Naive B cell (primary cell): ENCODE results near the gene GCDH. TPM values are rescaled to one million over a fixed set of nuclear protein-coding genes. Genes with fewer than 3 reads are reported as not detected.

ENCODE experiments used
- ATAC-seq, 2 donors: fragments of 150-1000 bp; cut with Tn5 transposase; 2 replicates each; pipeline ENCODE4 v1.10.0; 2021; ENCODE audit warnings: low read depth in 2 of 2, mild to moderate bottlenecking in 2 of 2, moderate library complexity in 2 of 2
- DNase-seq: peaks from one replicate; pipeline ENCODE4 v3.0.0; 2022
- H3K27ac Mint-ChIP-seq, 6 donors: one replicate each; pipeline ENCODE4 v1.8.0; 2020 to 2022; ENCODE audit warnings: mild to moderate bottlenecking in 6 of 6, mixed read lengths in 6 of 6, moderate library complexity in 5 of 6, inconsistent platforms in 2 of 6
- H3K27me3 Mint-ChIP-seq, 3 donors: one replicate each; pipeline ENCODE4 v1.8.0; 2021 to 2022; ENCODE audit warnings: mixed read lengths in 3 of 3, mild to moderate bottlenecking in 1 of 3
- H3K36me3 Mint-ChIP-seq, 2 donors: one replicate each; pipeline ENCODE4 v1.8.0; 2020 to 2022; ENCODE audit warnings: mixed read lengths in 2 of 2, inconsistent platforms in 1 of 2, mild to moderate bottlenecking in 1 of 2
- H3K4me1 Mint-ChIP-seq, 3 donors: one replicate each; pipeline ENCODE4 v1.8.0; 2020 to 2022; ENCODE audit warnings: mixed read lengths in 3 of 3, inconsistent platforms in 1 of 3, mild to moderate bottlenecking in 1 of 3, moderate library complexity in 1 of 3
- H3K4me3 Mint-ChIP-seq, 8 donors: one replicate each; pipeline ENCODE4 v1.8.0; 2020 to 2022; ENCODE audit warnings: mild to moderate bottlenecking in 8 of 8, mixed read lengths in 8 of 8, moderate library complexity in 8 of 8, inconsistent platforms in 2 of 8
- H3K9me3 Mint-ChIP-seq, 7 donors: one replicate each; pipeline ENCODE4 v1.8.0; 2020 to 2022; ENCODE audit warnings: mixed read lengths in 7 of 7, mild to moderate bottlenecking in 5 of 7, inconsistent platforms in 2 of 7, moderate library complexity in 1 of 7
- polyA plus RNA-seq, 6 donors: library from polyadenylated mRNA; unstranded; fragments of 300-500 nt; fragmentation: Illumina TruSeq; gene quantifications; one replicate each; pipeline ENCODE4 v1.2.3, GENCODE V29; 2021; ENCODE audit warnings: low read depth in 6 of 6

The GCDH gene
- polyA plus RNA-seq, 6 donors from 2014 or later: 7.8 to 16.3 (median 13.4) TPM

- peaks cover 17 to 18% of the 10 kb centered on the region in 2 donors for H3K36me3 Mint-ChIP-seq
- peaks cover 0 to 3% (median 0%) of the 10 kb centered on the region in 7 donors for H3K9me3 Mint-ChIP-seq
- H3K27ac Mint-ChIP-seq: peak overlapping the region; percentile 44 to 100 (median 97)
- H3K4me1 Mint-ChIP-seq: peaks cover 34 to 75% (median 58%) of the 10 kb centered on the region in 3 donors
- ATAC-seq (no peak), DNase-seq (no peak)
- no peaks in the 10 kb centered on the region for H3K27me3 Mint-ChIP-seq
- H3K4me3 Mint-ChIP-seq: peak overlapping the region in 4 of 8 donors; percentile 42 to 95 (median 94)
Measured at GRCh38 chr19:12944104-12944674, 53.2 kb downstream of the GCDH start.

- Mint-ChIP-seq H3K4me1 (peaks cover 27 to 72% (median 49%) of the 10 kb centered on the region in 3 donors), H3K27me3 (no peaks in the 10 kb centered on the region), H3K9me3 (peaks cover 0 to 3% (median 0%) of the 10 kb centered on the region in 7 donors), H3K36me3 (peaks cover 9 to 21% of the 10 kb centered on the region in 2 donors), H3K4me3 (peak within 1 kb of the TSS; percentile 90 to 97 (median 94)), H3K27ac (peak within 1 kb of the TSS; percentile 96 to 100 (median 98))
- ATAC-seq (peak; percentile 78 to 85), DNase-seq (peak; percentile 97)
Measured at GRCh38 chr19:12945479-12946091, 54.6 kb downstream of the GCDH start, which contains the start of gene RAD23A. TSS of gene RAD23A (plus strand) at chr19:12945862. CDS start at chr19:12945949, 87 bp downstream.

- Mint-ChIP-seq H3K4me3 (peak overlapping the region; percentile 82 to 97 (median 94)), H3K27ac (peak overlapping the region; percentile 56 to 98 (median 94)), H3K36me3 (peaks cover 5 to 21% of the 10 kb centered on the region in 2 donors), H3K9me3 (peaks cover 0 to 3% (median 0%) of the 10 kb centered on the region in 7 donors), H3K27me3 (no peaks in the 10 kb centered on the region), H3K4me1 (peaks cover 24 to 70% (median 45%) of the 10 kb centered on the region in 3 donors)
- ATAC-seq: peak; percentile 47 to 51
- no peak for DNase-seq
Measured at GRCh38 chr19:12946092-12946721, 55.2 kb downstream of the GCDH start.

- no peak for DNase-seq
- Mint-ChIP-seq H3K4me1 (peaks cover 24 to 66% (median 46%) of the 10 kb centered on the region in 3 donors), H3K9me3 (peaks cover 0 to 3% (median 0%) of the 10 kb centered on the region in 7 donors), H3K36me3 (peaks cover 5 to 21% of the 10 kb centered on the region in 2 donors), H3K27me3 (no peaks in the 10 kb centered on the region), H3K4me3 (peak overlapping the region; percentile 82 to 97 (median 94)), H3K27ac (peak overlapping the region; percentile 56 to 98 (median 94))
- ATAC-seq: no peak
Measured at GRCh38 chr19:12946731-12947496, 56.0 kb downstream of the GCDH start.

- DNase-seq (no peak), ATAC-seq (no peak)
- Mint-ChIP-seq H3K4me1 (peaks cover 24 to 55% (median 42%) of the 10 kb centered on the region in 3 donors), H3K27ac (peak overlapping the region in 4 of 6 donors; percentile 49 to 98 (median 90)), H3K9me3 (peaks cover 0 to 3% (median 0%) of the 10 kb centered on the region in 7 donors), H3K4me3 (peak overlapping the region in 3 of 8 donors; percentile 22 to 68 (median 57)), H3K36me3 (peaks cover 5 to 21% of the 10 kb centered on the region in 2 donors), H3K27me3 (no peaks in the 10 kb centered on the region)
Measured at GRCh38 chr19:12947702-12948611, 57.0 kb downstream of the GCDH start.

GRCh38 chr19:12948612-12949362, 57.8 kb downstream of the GCDH start:
- ATAC-seq (no peak), DNase-seq (no peak)
- Mint-ChIP-seq H3K27me3 (no peaks in the 10 kb centered on the region), H3K9me3 (peaks cover 0 to 3% (median 0%) of the 10 kb centered on the region in 7 donors), H3K4me3 (peak overlapping the region in 5 of 8 donors; percentile 20 to 75 (median 37)), H3K36me3 (peaks cover 0 to 15% of the 10 kb centered on the region in 2 donors), H3K27ac (peak overlapping the region in 3 of 6 donors; percentile 7 to 74 (median 49)), H3K4me1 (peaks cover 19 to 47% (median 41%) of the 10 kb centered on the region in 3 donors)

Other genes starting within 250 kb of the GCDH start
- gene MAN2B1, start 224.4 kb upstream of the GCDH start, polyA plus RNA-seq: 10 to 100 TPM; 64.1 to 97.0 (median 76.9) TPM
- 10 to 100 TPM; 12.6 to 34.5 (median 17.5) TPM for gene WDR83, start 224.4 kb upstream of the GCDH start, polyA plus RNA-seq
- gene DHPS, start 209.3 kb upstream of the GCDH start, polyA plus RNA-seq: 100 to 1,000 TPM in 2 of 6 donors, 10 to 100 TPM in 4; 83.5 to 132 (median 85.5) TPM
- gene GNG14, start 203.2 kb upstream of the GCDH start, polyA plus RNA-seq: not detected
- gene FBXW9, start 194.5 kb upstream of the GCDH start, polyA plus RNA-seq: 1 to 10 TPM; 2.0 to 5.8 (median 4.9) TPM
- gene TNPO2, start 167.2 kb upstream of the GCDH start, polyA plus RNA-seq: 1 to 10 TPM in 5 of 6 donors, not detected in 1; 1.7 to 3.5 (median 2.7) TPM
- 100 to 1,000 TPM; 207 to 269 (median 230) TPM for gene TRIR, start 156.5 kb upstream of the GCDH start, polyA plus RNA-seq
- gene GET3, start 153.7 kb upstream of the GCDH start, polyA plus RNA-seq: 100 to 1,000 TPM in 1 of 6 donors, 10 to 100 TPM in 5; 46.3 to 105 (median 53.5) TPM
- gene BEST2, start 139.4 kb upstream of the GCDH start, polyA plus RNA-seq: under 1 TPM in 1 of 6 donors, not detected in 5; 0.23 TPM
- gene HOOK2, start 115.6 kb upstream of the GCDH start, polyA plus RNA-seq: 1 to 10 TPM; 1.1 to 7.1 (median 3.3) TPM
- 1,000 to 10,000 TPM in 5 of 6 donors, 100 to 1,000 TPM in 1; 777 to 2,686 (median 1,649) TPM for gene JUNB, start 99.7 kb upstream of the GCDH start, polyA plus RNA-seq
- gene PRDX2, start 89.4 kb upstream of the GCDH start, polyA plus RNA-seq: 100 to 1,000 TPM in 5 of 6 donors, 10 to 100 TPM in 1; 96.8 to 203 (median 126) TPM
- 1 to 10 TPM in 5 of 6 donors, not detected in 1; 2.0 to 6.6 (median 5.2) TPM for gene THSD8, start 89.1 kb upstream of the GCDH start, polyA plus RNA-seq
- gene RNASEH2A, start 84.6 kb upstream of the GCDH start, polyA plus RNA-seq: 10 to 100 TPM; 19.7 to 30.9 (median 25.1) TPM
- not detected for gene RTBDN, start 56.6 kb upstream of the GCDH start, polyA plus RNA-seq
- gene MAST1, start 52.6 kb upstream of the GCDH start, polyA plus RNA-seq: 1 to 10 TPM in 3 of 6 donors, under 1 TPM in 2, not detected in 1; 0.10 to 2.5 (median 1.0) TPM
- 10 to 100 TPM; 24.5 to 55.8 (median 40.6) TPM for gene DNASE2, start 9.7 kb upstream of the GCDH start, polyA plus RNA-seq
- gene KLF1, start 4.0 kb upstream of the GCDH start, polyA plus RNA-seq: not detected
- gene SYCE2, start 28.1 kb downstream of the GCDH start, polyA plus RNA-seq: under 1 TPM in 1 of 6 donors, not detected in 5; 0.21 TPM
- 10 to 100 TPM; 33.8 to 63.0 (median 44.0) TPM for gene FARSA, start 42.6 kb downstream of the GCDH start, polyA plus RNA-seq
- 100 to 1,000 TPM in 5 of 6 donors, 10 to 100 TPM in 1; 97.4 to 189 (median 155) TPM for gene CALR, start 47.4 kb downstream of the GCDH start, polyA plus RNA-seq
- 100 to 1,000 TPM in 3 of 6 donors, 10 to 100 TPM in 3; 82.9 to 119 (median 99.3) TPM for gene RAD23A, start 54.7 kb downstream of the GCDH start, polyA plus RNA-seq
- gene GADD45GIP1, start 66.1 kb downstream of the GCDH start, polyA plus RNA-seq: 10 to 100 TPM; 49.4 to 65.9 (median 52.7) TPM
- not detected for gene DAND5, start 78.4 kb downstream of the GCDH start, polyA plus RNA-seq
- gene NFIX, start 104.3 kb downstream of the GCDH start, polyA plus RNA-seq: 1 to 10 TPM in 2 of 6 donors, under 1 TPM in 2, not detected in 2; 0.21 to 2.1 (median 1.1) TPM
- 10 to 100 TPM; 39.9 to 88.3 (median 50.8) TPM for gene LYL1, start 211.7 kb downstream of the GCDH start, polyA plus RNA-seq
- 10 to 100 TPM; 20.2 to 36.3 (median 24.1) TPM for gene TRMT1, start 225.6 kb downstream of the GCDH start, polyA plus RNA-seq
- gene NACC1, start 227.1 kb downstream of the GCDH start, polyA plus RNA-seq: 1 to 10 TPM in 2 of 6 donors, under 1 TPM in 4; 0.47 to 1.4 (median 0.67) TPM